NCI-H774 (cell line): ENCODE results near the gene GDPD5.

Experiments used
- DNase-seq: peaks from one replicate; lab custom pipeline; 2025; lab: John Stamatoyannopoulos, UW

Gene GDPD5

GRCh38 chr11:75510004-75510722 lies 15.6 kb downstream of the GDPD5 start:
- no peak for DNase-seq

- no peak for DNase-seq
Observed at GRCh38 chr11:75509020-75509720, 16.6 kb downstream of the GDPD5 start.

GRCh38 chr11:75508051-75508561 lies 17.6 kb downstream of the GDPD5 start:
- no peak for DNase-seq

GRCh38 chr11:75507571-75507970 lies 18.2 kb downstream of the GDPD5 start:
- no peak for DNase-seq

GRCh38 chr11:75506827-75507226 lies 18.9 kb downstream of the GDPD5 start:
- no peak for DNase-seq

GRCh38 chr11:75505916-75506692 lies 19.6 kb downstream of the GDPD5 start:
- no peak for DNase-seq

GRCh38 chr11:75504501-75504900 lies 21.2 kb downstream of the GDPD5 start:
- DNase-seq: no peak

- no peak for DNase-seq
Observed at GRCh38 chr11:75503531-75504099, 22.1 kb downstream of the GDPD5 start.

- DNase-seq: no peak
Observed at GRCh38 chr11:75502138-75502537, 23.6 kb downstream of the GDPD5 start.

GRCh38 chr11:75500742-75501141 lies 25.0 kb downstream of the GDPD5 start:
- DNase-seq: no peak

- DNase-seq: no peak
Observed at GRCh38 chr11:75499423-75500190, 26.1 kb downstream of the GDPD5 start.

- no peak for DNase-seq
Observed at GRCh38 chr11:75498556-75499255, 27.0 kb downstream of the GDPD5 start.

GRCh38 chr11:75497788-75498409 lies 27.8 kb downstream of the GDPD5 start:
- DNase-seq: no peak

GRCh38 chr11:75496305-75496752 lies 29.4 kb downstream of the GDPD5 start:
- no peak for DNase-seq

GRCh38 chr11:75495749-75496304 lies 29.9 kb downstream of the GDPD5 start:
- DNase-seq: no peak

- DNase-seq: no peak
Observed at GRCh38 chr11:75493626-75494025, 32.1 kb downstream of the GDPD5 start.

- no peak for DNase-seq
Observed at GRCh38 chr11:75492181-75492820, 33.4 kb downstream of the GDPD5 start.

- DNase-seq: no peak
Observed at GRCh38 chr11:75491465-75491864, 34.3 kb downstream of the GDPD5 start.
